ENCODE data around the gene LEMD2.

The LEMD2 gene

GRCh38 chr6:33800248-33800969 lies 11.5 kb upstream of the LEMD2 start:
- no peaks in the 10 kb centered on the region for H3K9me3 ChIP-seq
- TF ChIP-seq, protein P1, sequence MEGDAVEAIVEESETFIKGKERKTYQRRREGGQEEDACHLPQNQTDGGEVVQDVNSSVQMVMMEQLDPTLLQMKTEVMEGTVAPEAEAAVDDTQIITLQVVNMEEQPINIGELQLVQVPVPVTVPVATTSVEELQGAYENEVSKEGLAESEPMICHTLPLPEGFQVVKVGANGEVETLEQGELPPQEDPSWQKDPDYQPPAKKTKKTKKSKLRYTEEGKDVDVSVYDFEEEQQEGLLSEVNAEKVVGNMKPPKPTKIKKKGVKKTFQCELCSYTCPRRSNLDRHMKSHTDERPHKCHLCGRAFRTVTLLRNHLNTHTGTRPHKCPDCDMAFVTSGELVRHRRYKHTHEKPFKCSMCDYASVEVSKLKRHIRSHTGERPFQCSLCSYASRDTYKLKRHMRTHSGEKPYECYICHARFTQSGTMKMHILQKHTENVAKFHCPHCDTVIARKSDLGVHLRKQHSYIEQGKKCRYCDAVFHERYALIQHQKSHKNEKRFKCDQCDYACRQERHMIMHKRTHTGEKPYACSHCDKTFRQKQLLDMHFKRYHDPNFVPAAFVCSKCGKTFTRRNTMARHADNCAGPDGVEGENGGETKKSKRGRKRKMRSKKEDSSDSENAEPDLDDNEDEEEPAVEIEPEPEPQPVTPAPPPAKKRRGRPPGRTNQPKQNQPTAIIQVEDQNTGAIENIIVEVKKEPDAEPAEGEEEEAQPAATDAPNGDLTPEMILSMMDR (IDR thresholded peaks at IDR 0.05): no peak
- no peak overlapping the region for H3K27ac ChIP-seq
- no peak overlapping the region for H3K4me3 ChIP-seq (ENCODE audit: low read depth in 1 of 2, low read length in 1 of 2)
- H3K4me1 ChIP-seq (ENCODE audit: control insufficient read depth in 1 of 2, insufficient read depth in 1 of 2, low read depth in 1 of 2, low read length in 1 of 2): no peaks in the 10 kb centered on the region
- H3K36me3 ChIP-seq: no peaks in the 10 kb centered on the region
- H3K27me3 ChIP-seq: peaks cover 79% of the 10 kb centered on the region

- Histone ChIP-seq H3K9me3 (no peaks in the 10 kb centered on the region), H3K36me3 (no peaks in the 10 kb centered on the region), H3K27ac (no peak overlapping the region), H3K4me3 (ENCODE audit: low read depth in 1 of 2, low read length in 1 of 2) (no peak overlapping the region), H3K4me1 (ENCODE audit: control insufficient read depth in 1 of 2, insufficient read depth in 1 of 2, low read depth in 1 of 2, low read length in 1 of 2) (no peaks in the 10 kb centered on the region), H3K27me3 (peaks cover 78% of the 10 kb centered on the region)
- TF ChIP-seq, protein P1 (IDR thresholded peaks at IDR 0.05): no peak
Observed at GRCh38 chr6:33799454-33800113, 10.7 kb upstream of the LEMD2 start.

DNA sequence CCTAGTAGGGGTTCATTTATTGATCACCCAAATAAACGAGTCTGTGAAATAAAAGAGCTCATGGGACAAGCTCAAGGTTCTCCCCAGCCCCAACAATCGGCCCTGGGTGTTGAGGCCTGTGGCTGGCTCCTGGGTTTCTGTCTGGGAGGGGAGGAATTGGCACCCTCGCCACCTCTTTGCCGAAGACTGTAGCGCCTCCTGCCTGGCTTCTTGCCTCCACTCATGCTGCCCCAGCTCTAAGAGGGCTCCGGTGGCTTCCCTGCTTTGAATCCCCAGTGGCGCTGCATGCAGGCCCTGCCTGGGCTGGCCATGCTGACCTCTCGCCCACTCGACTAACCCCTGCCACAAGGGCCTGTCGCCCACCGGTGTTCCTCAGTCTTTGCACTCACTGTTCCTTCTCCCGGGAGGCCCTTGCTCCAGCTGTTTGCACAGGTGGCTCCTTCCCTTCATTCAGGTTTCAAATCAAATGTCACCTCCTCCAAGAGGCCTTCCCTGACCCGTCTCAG lies 9.5 kb upstream of the LEMD2 start:
- H3K27ac ChIP-seq: no peak overlapping the region
- H3K36me3 ChIP-seq: no peaks in the 10 kb centered on the region
- H3K27me3 ChIP-seq: peaks cover 78% of the 10 kb centered on the region
- H3K4me1 ChIP-seq (ENCODE audit: control insufficient read depth in 1 of 2, insufficient read depth in 1 of 2, low read depth in 1 of 2, low read length in 1 of 2): no peaks in the 10 kb centered on the region
- H3K4me3 ChIP-seq (ENCODE audit: low read depth in 1 of 2, low read length in 1 of 2): no peak overlapping the region
- TF ChIP-seq, protein P1 (IDR thresholded peaks at IDR 0.05): no peak
- no peaks in the 10 kb centered on the region for H3K9me3 ChIP-seq

DNA sequence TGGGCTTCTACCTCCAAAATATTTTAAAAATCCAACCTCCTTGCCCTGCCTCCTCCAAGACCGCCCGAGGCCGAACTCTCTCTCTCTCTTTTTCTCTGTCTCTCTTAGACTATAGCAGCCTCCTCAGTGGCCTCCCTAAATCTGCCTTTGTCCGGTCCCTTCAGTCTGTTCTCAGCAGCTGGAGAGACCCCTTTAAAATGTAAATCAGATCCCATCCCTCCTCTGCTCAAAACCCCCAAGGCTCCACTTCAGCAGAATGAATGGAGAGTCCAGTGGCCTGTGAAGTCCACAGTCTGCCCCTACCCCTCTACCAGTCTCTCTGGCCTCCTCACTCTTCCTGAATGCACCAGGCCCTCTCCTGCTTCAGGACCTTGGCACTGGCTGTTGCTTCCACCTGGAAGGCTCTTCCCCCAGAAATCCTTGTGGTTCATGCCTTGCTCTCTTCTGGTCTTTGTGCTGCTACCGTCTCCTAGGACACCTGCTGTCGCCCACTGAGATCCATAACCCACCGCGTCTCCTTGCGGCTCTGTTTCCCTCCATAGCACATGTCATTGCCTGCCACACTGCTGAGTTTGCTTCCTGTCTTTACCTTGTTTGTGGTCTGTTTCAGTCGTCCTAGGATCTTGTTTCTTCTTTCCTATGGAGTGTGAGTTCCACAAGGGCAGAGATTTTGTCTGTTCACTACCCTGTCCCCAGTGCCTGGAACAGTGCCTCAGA lies 8.9 kb upstream of the LEMD2 start:
- no peak overlapping the region for H3K27ac ChIP-seq
- TF ChIP-seq, protein P1 (IDR thresholded peaks at IDR 0.05): no peak
- H3K36me3 ChIP-seq: no peaks in the 10 kb centered on the region
- H3K9me3 ChIP-seq: no peaks in the 10 kb centered on the region
- no peaks in the 10 kb centered on the region for H3K4me1 ChIP-seq (ENCODE audit: control insufficient read depth in 1 of 2, insufficient read depth in 1 of 2, low read depth in 1 of 2, low read length in 1 of 2)
- H3K27me3 ChIP-seq: peaks cover 82% of the 10 kb centered on the region
- no peak overlapping the region for H3K4me3 ChIP-seq (ENCODE audit: low read depth in 1 of 2, low read length in 1 of 2)

- H3K4me1 ChIP-seq (ENCODE audit: control insufficient read depth in 1 of 2, insufficient read depth in 1 of 2, low read depth in 1 of 2, low read length in 1 of 2): no peaks in the 10 kb centered on the region
- H3K9me3 ChIP-seq: no peaks in the 10 kb centered on the region
- H3K4me3 ChIP-seq (ENCODE audit: low read depth in 1 of 2, low read length in 1 of 2): no peak overlapping the region
- TF ChIP-seq, protein P1 (IDR thresholded peaks at IDR 0.05): no peak
- H3K27ac ChIP-seq: no peak overlapping the region
- peaks cover 73% of the 10 kb centered on the region for H3K27me3 ChIP-seq
- H3K36me3 ChIP-seq: no peaks in the 10 kb centered on the region
Observed at GRCh38 chr6:33794910-33795623, 6.1 kb upstream of the LEMD2 start.
